ENCODE measurements around the gene ATP9B.

The ATP9B gene

GRCh38 chr18:79400091-79400590 is 330.9 kb downstream of the ATP9B start:
- Histone ChIP-seq H3K4me3 (ENCODE audit: insufficient read depth, low read depth, low read length, poor library complexity, severe bottlenecking) (peak overlapping the region; percentile 69), H3K4me1 (ENCODE audit: control insufficient read depth, insufficient read depth, low read length, poor library complexity, severe bottlenecking) (peaks cover 52% of the 10 kb centered on the region), H3K27ac (ENCODE audit: insufficient read depth, low read length, poor library complexity, severe bottlenecking) (peak overlapping the region; percentile 89), H3K9me3 (ENCODE audit: control insufficient read depth, low read length) (no peaks in the 10 kb centered on the region), H3K36me3 (ENCODE audit: control insufficient read depth, insufficient read depth, low read length) (no peaks in the 10 kb centered on the region), H3K27me3 (replicated peaks; ENCODE audit: control insufficient read depth, insufficient read depth, low read length, poor library complexity, severe bottlenecking) (no peaks in the 10 kb centered on the region)
- peak; percentile 55 to 68 (median 61) for DNase-seq

GRCh38 chr18:79400591-79401381 is 331.6 kb downstream of the ATP9B start:
- Histone ChIP-seq H3K27me3 (replicated peaks; ENCODE audit: control insufficient read depth, insufficient read depth, low read length, poor library complexity, severe bottlenecking) (no peaks in the 10 kb centered on the region), H3K27ac (ENCODE audit: insufficient read depth, low read length, poor library complexity, severe bottlenecking) (peak overlapping the region; percentile 93), H3K4me3 (ENCODE audit: insufficient read depth, low read depth, low read length, poor library complexity, severe bottlenecking) (peak overlapping the region; percentile 57), H3K4me1 (ENCODE audit: control insufficient read depth, insufficient read depth, low read length, poor library complexity, severe bottlenecking) (peaks cover 58% of the 10 kb centered on the region), H3K9me3 (ENCODE audit: control insufficient read depth, low read length) (no peaks in the 10 kb centered on the region), H3K36me3 (ENCODE audit: control insufficient read depth, insufficient read depth, low read length) (no peaks in the 10 kb centered on the region)
- DNase-seq, result peak; percentile 53 to 61 (median 54)

- Histone ChIP-seq H3K4me3 (ENCODE audit: insufficient read depth, low read depth, low read length, poor library complexity, severe bottlenecking) (peak overlapping the region; percentile 48), H3K36me3 (ENCODE audit: control insufficient read depth, insufficient read depth, low read length) (no peaks in the 10 kb centered on the region), H3K27ac (ENCODE audit: insufficient read depth, low read length, poor library complexity, severe bottlenecking) (peak overlapping the region; percentile 93), H3K4me1 (ENCODE audit: control insufficient read depth, insufficient read depth, low read length, poor library complexity, severe bottlenecking) (peaks cover 65% of the 10 kb centered on the region), H3K9me3 (ENCODE audit: control insufficient read depth, low read length) (no peaks in the 10 kb centered on the region), H3K27me3 (replicated peaks; ENCODE audit: control insufficient read depth, insufficient read depth, low read length, poor library complexity, severe bottlenecking) (no peaks in the 10 kb centered on the region)
- DNase-seq, result no peak
Measured at GRCh38 chr18:79401494-79402208, 332.5 kb downstream of the ATP9B start.

- peaks cover 62% of the 10 kb centered on the region for H3K4me1 ChIP-seq (ENCODE audit: control insufficient read depth, insufficient read depth, low read length, poor library complexity, severe bottlenecking)
- no peaks in the 10 kb centered on the region for H3K36me3 ChIP-seq (ENCODE audit: control insufficient read depth, insufficient read depth, low read length)
- H3K27ac ChIP-seq (ENCODE audit: insufficient read depth, low read length, poor library complexity, severe bottlenecking), result peak overlapping the region; percentile 93
- no peaks in the 10 kb centered on the region for H3K9me3 ChIP-seq (ENCODE audit: control insufficient read depth, low read length)
- DNase-seq, result no peak
- no peaks in the 10 kb centered on the region for H3K27me3 ChIP-seq (replicated peaks; ENCODE audit: control insufficient read depth, insufficient read depth, low read length, poor library complexity, severe bottlenecking)
- H3K4me3 ChIP-seq (ENCODE audit: insufficient read depth, low read depth, low read length, poor library complexity, severe bottlenecking), result peak overlapping the region; percentile 48
Measured at GRCh38 chr18:79402209-79402576, 333.0 kb downstream of the ATP9B start.

GRCh38 chr18:79402977-79403722 is 334.0 kb downstream of the ATP9B start:
- DNase-seq, result no peak
- Histone ChIP-seq H3K27ac (ENCODE audit: insufficient read depth, low read length, poor library complexity, severe bottlenecking) (peak overlapping the region; percentile 93), H3K9me3 (ENCODE audit: control insufficient read depth, low read length) (no peaks in the 10 kb centered on the region), H3K36me3 (ENCODE audit: control insufficient read depth, insufficient read depth, low read length) (no peaks in the 10 kb centered on the region), H3K4me3 (ENCODE audit: insufficient read depth, low read depth, low read length, poor library complexity, severe bottlenecking) (peak overlapping the region; percentile 48), H3K27me3 (replicated peaks; ENCODE audit: control insufficient read depth, insufficient read depth, low read length, poor library complexity, severe bottlenecking) (no peaks in the 10 kb centered on the region), H3K4me1 (ENCODE audit: control insufficient read depth, insufficient read depth, low read length, poor library complexity, severe bottlenecking) (peaks cover 62% of the 10 kb centered on the region)

- H3K27me3 ChIP-seq (replicated peaks; ENCODE audit: control insufficient read depth, insufficient read depth, low read length, poor library complexity, severe bottlenecking), result no peaks in the 10 kb centered on the region
- H3K36me3 ChIP-seq (ENCODE audit: control insufficient read depth, insufficient read depth, low read length), result no peaks in the 10 kb centered on the region
- H3K4me3 ChIP-seq (ENCODE audit: insufficient read depth, low read depth, low read length, poor library complexity, severe bottlenecking), result peak overlapping the region; percentile 48
- H3K9me3 ChIP-seq (ENCODE audit: control insufficient read depth, low read length), result no peaks in the 10 kb centered on the region
- H3K4me1 ChIP-seq (ENCODE audit: control insufficient read depth, insufficient read depth, low read length, poor library complexity, severe bottlenecking), result peaks cover 62% of the 10 kb centered on the region
- no peak for DNase-seq
- H3K27ac ChIP-seq (ENCODE audit: insufficient read depth, low read length, poor library complexity, severe bottlenecking), result peak overlapping the region; percentile 93
Measured at GRCh38 chr18:79403723-79404566, 334.8 kb downstream of the ATP9B start.

GRCh38 chr18:79404567-79404910 is 335.3 kb downstream of the ATP9B start:
- peaks cover 58% of the 10 kb centered on the region for H3K4me1 ChIP-seq (ENCODE audit: control insufficient read depth, insufficient read depth, low read length, poor library complexity, severe bottlenecking)
- H3K4me3 ChIP-seq (ENCODE audit: insufficient read depth, low read depth, low read length, poor library complexity, severe bottlenecking), result peak overlapping the region; percentile 48
- H3K27me3 ChIP-seq (replicated peaks; ENCODE audit: control insufficient read depth, insufficient read depth, low read length, poor library complexity, severe bottlenecking), result no peaks in the 10 kb centered on the region
- no peaks in the 10 kb centered on the region for H3K9me3 ChIP-seq (ENCODE audit: control insufficient read depth, low read length)
- peak in 1 of 3 donors; percentile 40 for DNase-seq
- H3K36me3 ChIP-seq (ENCODE audit: control insufficient read depth, insufficient read depth, low read length), result peaks cover under 1% of the 10 kb centered on the region
- H3K27ac ChIP-seq (ENCODE audit: insufficient read depth, low read length, poor library complexity, severe bottlenecking), result peak overlapping the region; percentile 93

GRCh38 chr18:79405019-79405780 is 336.0 kb downstream of the ATP9B start:
- Histone ChIP-seq H3K9me3 (ENCODE audit: control insufficient read depth, low read length) (no peaks in the 10 kb centered on the region), H3K27me3 (replicated peaks; ENCODE audit: control insufficient read depth, insufficient read depth, low read length, poor library complexity, severe bottlenecking) (no peaks in the 10 kb centered on the region), H3K27ac (ENCODE audit: insufficient read depth, low read length, poor library complexity, severe bottlenecking) (peak overlapping the region; percentile 93), H3K4me1 (ENCODE audit: control insufficient read depth, insufficient read depth, low read length, poor library complexity, severe bottlenecking) (peaks cover 58% of the 10 kb centered on the region), H3K4me3 (ENCODE audit: insufficient read depth, low read depth, low read length, poor library complexity, severe bottlenecking) (peak overlapping the region; percentile 39), H3K36me3 (ENCODE audit: control insufficient read depth, insufficient read depth, low read length) (peaks cover 4% of the 10 kb centered on the region)
- peak; percentile 55 to 64 (median 61) for DNase-seq
